Breast epithelium (tissue), 3 donors: ENCODE data around the gene TTC23.

ENCODE experiments used
- POLR2AphosphoS5 ChIP-seq, 3 donors: sonication (generic); formaldehyde crosslinking; IDR thresholded peaks; one replicate each; pipeline ENCODE4 v1.6.1; 2017; ENCODE audit warnings: antibody characterized with exemption in 3 of 3
- TF ChIP-seq, protein P1 (sequence below), 3 donors: fragments of 450-650 bp; IDR thresholded peaks; one replicate each; pipeline ENCODE4 v1.5.1; 2016 to 2017; ENCODE audit warnings: antibody characterized with exemption in 3 of 3, mild to moderate bottlenecking in 3 of 3, moderate library complexity in 3 of 3

DNA sequence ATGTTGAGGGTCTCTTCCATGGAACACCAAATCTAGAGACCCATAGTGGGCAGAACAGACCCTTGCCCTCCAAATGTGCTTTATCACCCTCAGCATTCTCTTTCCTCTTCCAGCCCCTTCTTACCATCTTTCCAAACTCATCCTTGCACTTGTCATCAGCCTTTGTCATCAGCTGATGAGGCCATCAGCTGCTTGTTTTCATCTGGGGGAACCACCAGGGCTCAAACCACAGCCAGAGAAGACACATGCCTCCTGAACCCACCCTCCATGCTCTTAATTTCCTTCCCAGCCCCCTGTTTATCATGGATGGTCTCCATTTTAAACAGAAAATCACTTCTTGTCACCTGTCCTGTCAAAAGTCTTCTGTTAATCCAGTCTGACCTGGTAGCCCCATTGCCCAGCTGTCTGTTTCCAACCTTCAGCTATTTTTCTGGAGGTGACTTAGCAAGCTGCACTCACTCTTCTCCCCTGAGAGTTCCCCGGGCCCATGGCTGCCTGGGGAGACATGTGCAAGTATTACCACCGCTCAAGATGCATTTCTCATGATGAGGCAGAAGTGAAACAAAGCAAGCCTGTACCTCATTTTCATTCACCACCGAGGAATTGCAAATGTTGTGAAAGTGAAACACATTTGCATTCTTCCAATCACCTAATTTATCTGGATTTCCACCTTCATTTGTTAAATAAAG is 159.2 kb downstream of the TTC23 start:
- TF ChIP-seq POLR2AphosphoS5 (IDR thresholded peaks at IDR 0.05): no peak
- TF ChIP-seq, protein P1, sequence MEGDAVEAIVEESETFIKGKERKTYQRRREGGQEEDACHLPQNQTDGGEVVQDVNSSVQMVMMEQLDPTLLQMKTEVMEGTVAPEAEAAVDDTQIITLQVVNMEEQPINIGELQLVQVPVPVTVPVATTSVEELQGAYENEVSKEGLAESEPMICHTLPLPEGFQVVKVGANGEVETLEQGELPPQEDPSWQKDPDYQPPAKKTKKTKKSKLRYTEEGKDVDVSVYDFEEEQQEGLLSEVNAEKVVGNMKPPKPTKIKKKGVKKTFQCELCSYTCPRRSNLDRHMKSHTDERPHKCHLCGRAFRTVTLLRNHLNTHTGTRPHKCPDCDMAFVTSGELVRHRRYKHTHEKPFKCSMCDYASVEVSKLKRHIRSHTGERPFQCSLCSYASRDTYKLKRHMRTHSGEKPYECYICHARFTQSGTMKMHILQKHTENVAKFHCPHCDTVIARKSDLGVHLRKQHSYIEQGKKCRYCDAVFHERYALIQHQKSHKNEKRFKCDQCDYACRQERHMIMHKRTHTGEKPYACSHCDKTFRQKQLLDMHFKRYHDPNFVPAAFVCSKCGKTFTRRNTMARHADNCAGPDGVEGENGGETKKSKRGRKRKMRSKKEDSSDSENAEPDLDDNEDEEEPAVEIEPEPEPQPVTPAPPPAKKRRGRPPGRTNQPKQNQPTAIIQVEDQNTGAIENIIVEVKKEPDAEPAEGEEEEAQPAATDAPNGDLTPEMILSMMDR (IDR thresholded peaks at IDR 0.05): no peak
